ENCODE measurements around the gene METTL21A. TPM values are rescaled to one million over a fixed set of nuclear protein-coding genes. Genes with fewer than 3 reads are reported as not detected.

Gene METTL21A

DNA sequence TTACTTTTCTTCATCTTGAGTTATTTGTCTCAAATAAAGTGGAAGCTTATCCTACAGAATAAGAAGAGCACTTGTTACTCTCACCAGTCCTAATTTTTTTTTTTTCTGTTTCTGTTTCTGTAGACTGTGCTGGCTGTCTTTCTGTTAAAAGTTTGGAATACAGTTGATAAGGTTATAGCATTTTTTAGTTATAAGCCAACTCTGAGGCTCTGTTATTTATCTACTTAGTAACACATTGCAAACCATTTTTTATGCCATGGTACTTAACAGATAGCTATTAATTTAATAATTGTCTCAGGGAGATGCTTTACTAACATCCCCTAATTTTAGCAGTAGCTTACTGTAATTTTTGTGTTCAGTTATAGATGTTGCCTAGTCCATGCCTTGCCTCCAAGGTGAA, 57.5 kb downstream of the METTL21A start:
- Histone ChIP-seq H2AK5ac (ENCODE audit: low read length, severe bottlenecking) (no peak overlapping the region), H3K9ac (ENCODE audit: low read length) (no peak overlapping the region), H3K27ac (ENCODE audit: low read length, poor library complexity, severe bottlenecking) (no peak overlapping the region), H3K18ac (ENCODE audit: low read depth in 1 of 2, low read length in 2 of 2) (no peak overlapping the region), H2AFZ (ENCODE audit: low read depth, low read length) (no peak overlapping the region), H2BK120ac (ENCODE audit: low read depth, low read length) (no peak overlapping the region), H2BK15ac (ENCODE audit: low read depth, poor library complexity, severe bottlenecking) (no peak overlapping the region), H2BK5ac (ENCODE audit: low read depth, low read length, poor library complexity, severe bottlenecking) (no peak overlapping the region), H4K8ac (ENCODE audit: low read length) (no peak overlapping the region), H3K79me1 (replicated peaks; ENCODE audit: low read length, poor library complexity, severe bottlenecking) (peaks cover 9% of the 10 kb centered on the region), H3K4me2 (ENCODE audit: low read length, poor library complexity, severe bottlenecking) (no peak overlapping the region), H3K4me1 (ENCODE audit: control insufficient read depth, insufficient read depth, low read depth, low read length) (no peaks in the 10 kb centered on the region), H3K4ac (ENCODE audit: low read depth in 1 of 2, low read length in 2 of 2) (no peak overlapping the region), H3K36me3 (ENCODE audit: control insufficient read depth in 1 of 2, insufficient read depth in 2 of 2, low read depth in 1 of 2, low read length in 2 of 2) (peaks cover 8 to 67% of the 10 kb centered on the region in 2 experiments), H4K91ac (ENCODE audit: low read length) (no peak overlapping the region), H3K27me3 (ENCODE audit: control insufficient read depth in 1 of 2, insufficient read depth in 1 of 2, low read length in 2 of 2) (no peaks in the 10 kb centered on the region), H3K14ac (ENCODE audit: low read length in 2 of 2) (no peak overlapping the region), H3K9me3 (ENCODE audit: control insufficient read depth, low read length) (no peaks in the 10 kb centered on the region), H3K23ac (ENCODE audit: low read length in 2 of 2) (no peak overlapping the region), H2BK12ac (ENCODE audit: low read length in 2 of 2) (no peak overlapping the region), H3K4me3 (ENCODE audit: insufficient read depth in 1 of 2, low read depth in 1 of 2, low read length in 2 of 2) (no peak overlapping the region)
- DNase-seq = no peak

DNA sequence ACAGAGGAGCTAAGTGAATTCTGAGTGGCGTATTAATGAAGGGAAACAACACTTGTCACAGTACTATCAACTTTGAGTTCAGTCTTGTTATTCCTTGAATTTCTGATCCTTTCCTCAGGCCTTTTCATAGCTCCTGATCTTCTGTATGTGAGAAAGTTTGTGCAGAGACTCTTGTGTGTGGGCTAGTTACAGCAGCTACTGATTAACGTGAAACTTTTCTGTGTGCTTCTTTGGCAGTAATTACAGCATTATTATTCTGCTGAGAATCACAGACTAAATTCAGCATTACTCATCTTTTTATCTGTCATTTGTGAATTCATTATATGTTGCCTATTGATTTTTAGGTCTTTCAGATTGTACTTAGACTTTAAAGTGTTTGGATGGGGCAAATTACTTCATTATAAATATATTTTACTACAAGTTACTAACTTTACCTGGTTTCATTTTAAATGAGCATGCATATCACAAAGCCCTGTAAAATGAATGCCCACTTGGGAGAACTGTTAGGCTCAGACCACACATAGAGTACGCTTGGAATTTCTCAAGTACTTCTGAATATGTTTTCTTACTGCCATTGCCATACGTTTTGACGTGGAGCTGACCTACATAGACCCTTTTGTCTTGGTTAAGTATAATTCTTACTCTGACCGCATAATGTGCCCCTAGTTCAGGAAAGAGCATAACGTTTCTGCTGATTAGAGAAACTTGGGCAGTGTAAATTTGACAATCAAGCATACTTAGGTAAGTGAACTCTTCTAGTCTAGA, 59.3 kb downstream of the METTL21A start:
- Histone ChIP-seq H3K9ac (ENCODE audit: low read length) (no peak overlapping the region), H4K8ac (ENCODE audit: low read length) (no peak overlapping the region), H3K4me2 (ENCODE audit: low read length, poor library complexity, severe bottlenecking) (no peak overlapping the region), H3K79me1 (replicated peaks; ENCODE audit: low read length, poor library complexity, severe bottlenecking) (peaks cover 7% of the 10 kb centered on the region), H2AK5ac (ENCODE audit: low read length, severe bottlenecking) (no peak overlapping the region), H3K4me1 (ENCODE audit: control insufficient read depth, insufficient read depth, low read depth, low read length) (no peaks in the 10 kb centered on the region), H2BK120ac (ENCODE audit: low read depth, low read length) (no peak overlapping the region), H2BK15ac (ENCODE audit: low read depth, poor library complexity, severe bottlenecking) (no peak overlapping the region), H3K4ac (ENCODE audit: low read depth in 1 of 2, low read length in 2 of 2) (no peak overlapping the region), H3K18ac (ENCODE audit: low read depth in 1 of 2, low read length in 2 of 2) (no peak overlapping the region), H4K91ac (ENCODE audit: low read length) (no peak overlapping the region), H3K4me3 (ENCODE audit: insufficient read depth in 1 of 2, low read depth in 1 of 2, low read length in 2 of 2) (no peak overlapping the region), H3K27ac (ENCODE audit: low read length, poor library complexity, severe bottlenecking) (no peak overlapping the region), H3K9me3 (ENCODE audit: control insufficient read depth, low read length) (no peaks in the 10 kb centered on the region), H3K23ac (ENCODE audit: low read length in 2 of 2) (no peak overlapping the region), H3K14ac (ENCODE audit: low read length in 2 of 2) (no peak overlapping the region), H2BK5ac (ENCODE audit: low read depth, low read length, poor library complexity, severe bottlenecking) (no peak overlapping the region), H3K27me3 (ENCODE audit: control insufficient read depth in 1 of 2, insufficient read depth in 1 of 2, low read length in 2 of 2) (no peaks in the 10 kb centered on the region), H2BK12ac (ENCODE audit: low read length in 2 of 2) (no peak overlapping the region), H3K36me3 (ENCODE audit: control insufficient read depth in 1 of 2, insufficient read depth in 2 of 2, low read depth in 1 of 2, low read length in 2 of 2) (peaks cover 2 to 69% of the 10 kb centered on the region in 2 experiments), H2AFZ (ENCODE audit: low read depth, low read length) (no peak overlapping the region)
- no peak for DNase-seq
- WGBS = 96% methylated on average over 5 of the region's 7 CpGs

Small RNA genes lying within 50 kb of the gene (small RNA-seq; reads per million reads assigned to genes)
- not detected for gene RPS29P9 (ENCODE audit: low read depth)
